HG03060 (cell line): Measurements from ENCODE around the gene GRIK3.

Source experiments
- ATAC-seq: cut with Tn5 transposase; IDR thresholded peaks from one replicate; pipeline ENCODE4 v1.9.1; 2021; ENCODE audit warnings: low read depth, moderate number of reproducible peaks; ENCODE audit not compliant: unreplicated experiment

Gene GRIK3

DNA sequence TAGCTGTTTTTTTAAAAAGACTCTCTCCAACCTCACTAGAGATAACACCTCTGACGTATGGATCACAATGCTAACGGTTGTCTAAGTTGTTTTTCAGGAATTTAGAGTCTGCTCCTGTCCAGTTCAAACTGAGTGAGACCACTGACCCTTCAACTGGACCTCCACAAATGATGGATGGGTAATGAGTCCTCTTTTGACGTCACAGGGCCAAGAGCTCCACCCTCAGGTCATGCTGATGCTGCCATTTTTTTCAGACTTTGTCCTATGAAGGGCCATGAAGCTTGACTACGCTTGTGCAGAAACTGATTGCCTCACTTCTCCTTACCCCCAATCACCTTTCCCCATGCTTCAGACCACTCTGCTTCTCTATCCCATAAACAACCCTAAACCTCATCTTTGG, 16.6 kb downstream of the GRIK3 start:
- no peak for ATAC-seq

DNA sequence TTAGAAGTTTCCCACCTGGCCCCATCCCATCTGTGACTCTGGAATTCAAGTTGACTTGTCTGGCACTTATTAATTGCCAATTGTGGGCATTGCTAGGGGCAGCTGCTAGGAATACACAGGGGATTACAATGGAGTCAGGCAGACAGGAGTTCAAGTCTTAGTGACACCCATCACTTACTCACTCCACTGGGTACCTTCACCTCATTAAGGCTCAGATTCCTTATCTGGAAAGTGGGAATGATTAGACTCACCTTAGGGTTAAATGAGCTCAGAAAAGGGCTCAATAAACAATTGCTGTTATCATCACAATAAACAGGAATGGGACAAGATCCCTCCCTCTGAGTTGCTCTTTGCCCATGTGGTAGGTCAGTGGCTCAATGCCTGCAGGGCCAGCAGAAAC, 18.2 kb downstream of the GRIK3 start:
- no peak for ATAC-seq

DNA sequence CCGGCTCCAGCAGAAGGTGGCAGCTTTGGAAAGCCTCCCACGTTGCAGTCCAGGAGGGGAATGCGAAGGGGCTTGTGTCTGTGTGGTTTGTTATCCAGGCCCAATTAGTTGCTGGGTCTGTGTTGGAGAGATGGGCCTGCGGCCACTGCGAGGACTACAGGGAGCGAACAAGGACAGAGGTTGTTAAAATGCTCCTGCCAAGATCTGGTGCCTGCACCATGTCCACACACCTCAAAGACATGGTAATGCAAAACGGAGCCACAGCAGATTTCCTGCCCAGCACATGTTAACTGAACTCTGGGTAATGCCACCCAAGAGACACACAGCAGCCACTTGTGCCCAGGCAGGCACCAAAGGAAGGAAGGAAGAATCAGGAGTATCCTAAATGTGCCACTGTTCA, 18.6 kb downstream of the GRIK3 start:
- no peak for ATAC-seq

DNA sequence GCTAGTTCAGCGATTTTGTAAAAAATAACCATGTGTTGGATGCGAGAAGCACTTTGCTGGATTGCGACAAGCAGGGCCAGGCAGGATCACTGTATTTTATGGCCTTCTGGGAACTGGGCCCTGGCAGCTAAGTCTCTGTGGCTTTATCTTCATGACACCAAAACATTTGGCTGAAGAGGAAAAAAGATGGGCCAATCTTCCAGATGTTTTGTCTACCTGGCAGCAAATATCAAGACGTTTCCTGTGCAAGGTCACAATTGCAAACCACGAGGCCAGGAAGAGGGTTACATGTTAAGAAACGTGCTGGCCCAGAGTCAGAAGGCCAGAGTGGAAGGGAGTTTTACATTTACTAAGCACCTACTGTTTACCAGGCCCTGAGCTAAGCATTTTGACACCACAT, 22.1 kb downstream of the GRIK3 start:
- ATAC-seq, result no peak

DNA sequence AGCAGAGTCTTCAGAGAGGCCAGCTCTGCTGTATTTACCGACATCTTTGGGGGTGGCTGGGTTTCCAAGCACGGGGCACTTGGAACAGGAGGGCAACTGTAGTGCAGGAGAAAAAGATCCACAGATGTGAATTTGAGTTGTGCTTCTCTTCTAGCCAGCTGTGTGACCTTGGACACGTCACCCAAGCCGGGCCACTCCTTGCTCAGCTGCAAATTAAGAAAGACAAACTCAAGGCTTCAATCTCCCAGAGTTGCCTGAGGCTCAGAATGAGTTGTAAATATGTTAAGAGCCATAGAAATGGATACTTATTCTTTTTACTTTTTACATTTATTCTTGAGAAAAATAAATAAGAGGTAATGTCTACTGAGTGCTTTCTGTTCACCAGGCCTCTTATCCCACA, 24.3 kb downstream of the GRIK3 start:
- no peak for ATAC-seq

DNA sequence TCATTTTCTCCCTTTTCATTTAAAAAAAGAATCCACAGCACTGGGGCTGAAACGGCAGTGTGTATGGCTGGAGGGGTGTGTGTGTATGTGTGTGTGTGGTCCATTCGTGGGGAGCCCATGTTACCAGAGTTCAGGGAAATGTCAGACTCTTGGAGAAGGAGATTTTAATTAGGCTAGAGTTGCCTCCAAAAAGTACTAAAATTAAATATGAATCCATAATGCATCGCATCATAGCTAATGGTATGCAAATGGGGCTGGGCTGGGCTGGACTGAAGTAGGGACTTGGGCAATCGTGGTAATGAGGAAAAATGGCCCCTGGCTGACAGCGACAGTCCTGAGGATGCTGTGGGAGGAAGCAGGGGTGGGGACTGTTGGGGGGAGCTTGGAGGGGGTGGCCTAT, 24.8 kb downstream of the GRIK3 start:
- ATAC-seq, result no peak

DNA sequence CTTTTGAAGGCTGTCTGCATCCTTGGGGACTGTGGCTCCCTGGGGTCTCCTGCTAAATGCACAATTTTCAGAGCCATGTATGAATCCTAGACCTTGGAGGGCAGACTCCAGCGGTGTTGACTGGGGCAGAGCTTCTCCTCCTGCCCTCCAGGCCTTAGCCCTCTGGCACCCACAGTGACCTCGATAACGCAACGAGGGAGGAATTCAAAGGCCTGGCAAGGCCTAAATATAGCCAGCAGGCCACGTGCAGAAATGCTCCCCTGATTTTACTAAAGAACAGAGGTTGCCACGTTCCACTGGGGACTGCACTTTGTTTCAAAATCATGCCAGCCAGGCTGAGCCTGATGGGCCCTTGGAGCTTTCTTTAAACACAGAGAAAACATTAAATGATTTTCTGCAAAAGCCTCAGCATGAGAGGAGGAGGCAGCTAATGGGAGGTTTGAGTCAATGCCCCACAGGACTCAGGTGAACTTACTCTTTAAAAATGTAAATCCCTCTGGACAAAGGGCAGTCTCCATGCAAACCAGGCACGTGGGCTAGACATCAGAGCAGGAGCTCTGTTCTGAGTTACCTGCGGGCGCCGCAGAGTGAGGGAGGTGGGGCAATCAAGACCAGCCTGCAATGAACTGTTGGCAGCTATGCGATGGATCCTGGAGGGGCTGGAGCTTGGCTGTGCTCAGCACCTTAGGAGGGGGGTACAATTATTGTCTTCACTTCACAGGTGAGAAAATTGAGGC, 28.0 kb downstream of the GRIK3 start:
- ATAC-seq, result no peak

DNA sequence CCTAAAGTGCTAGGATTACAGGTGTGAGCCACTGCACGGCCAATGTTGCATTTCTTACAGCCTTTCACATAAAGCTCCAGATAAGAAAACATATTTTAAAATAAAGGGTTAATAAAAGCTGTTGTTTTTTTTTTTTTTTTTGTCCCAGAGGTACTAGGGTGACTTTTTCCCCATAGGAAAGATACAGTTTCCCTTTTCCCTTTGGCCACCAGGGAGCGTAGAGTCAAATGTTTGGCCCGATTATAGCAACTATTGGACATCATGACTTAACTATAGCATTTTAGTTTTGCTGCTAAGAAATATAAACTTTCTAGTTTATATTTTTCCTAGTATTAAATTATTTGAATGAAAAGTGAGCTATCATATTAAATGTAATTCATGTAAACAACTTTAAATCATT, 31.4 kb downstream of the GRIK3 start:
- ATAC-seq, result no peak

DNA sequence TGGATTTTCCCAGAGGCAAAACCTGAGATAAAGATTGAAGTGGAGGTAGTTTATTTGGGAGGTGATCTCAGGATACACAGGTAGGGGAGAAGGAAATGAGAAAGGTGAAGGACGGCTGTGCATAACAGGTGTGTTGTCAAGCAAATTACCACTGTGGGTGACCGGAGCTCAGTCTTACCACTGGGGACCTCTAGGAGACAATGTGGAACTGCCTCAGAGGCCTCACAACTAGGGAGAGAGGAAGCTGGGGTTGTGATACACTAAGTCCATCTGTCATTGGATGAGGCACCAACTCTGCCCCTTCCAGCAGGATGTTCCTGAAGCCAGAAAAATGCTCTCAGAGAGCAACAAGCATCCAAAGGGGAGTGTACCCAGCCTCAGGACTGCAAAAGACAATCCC, 32.6 kb downstream of the GRIK3 start:
- no peak for ATAC-seq

DNA sequence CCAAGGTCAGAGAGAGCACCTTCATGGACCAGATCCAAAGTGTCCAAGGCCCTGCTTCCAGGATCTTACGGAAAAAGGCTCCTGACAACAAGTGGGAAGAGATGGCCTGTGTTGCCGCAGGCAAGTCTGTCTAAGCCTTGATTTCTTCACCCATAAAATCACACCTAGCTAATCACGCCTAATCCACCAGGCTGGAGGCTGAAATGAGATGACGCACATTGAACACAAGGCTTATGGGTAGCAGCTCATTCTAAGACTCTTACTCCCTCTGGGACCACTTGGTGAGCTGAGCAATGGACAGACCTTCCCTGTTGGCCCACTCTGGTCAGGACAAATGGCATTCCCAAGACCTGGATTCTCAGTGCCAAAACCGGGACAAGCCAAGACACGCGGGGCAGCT, 38.2 kb downstream of the GRIK3 start:
- ATAC-seq, result no peak

DNA sequence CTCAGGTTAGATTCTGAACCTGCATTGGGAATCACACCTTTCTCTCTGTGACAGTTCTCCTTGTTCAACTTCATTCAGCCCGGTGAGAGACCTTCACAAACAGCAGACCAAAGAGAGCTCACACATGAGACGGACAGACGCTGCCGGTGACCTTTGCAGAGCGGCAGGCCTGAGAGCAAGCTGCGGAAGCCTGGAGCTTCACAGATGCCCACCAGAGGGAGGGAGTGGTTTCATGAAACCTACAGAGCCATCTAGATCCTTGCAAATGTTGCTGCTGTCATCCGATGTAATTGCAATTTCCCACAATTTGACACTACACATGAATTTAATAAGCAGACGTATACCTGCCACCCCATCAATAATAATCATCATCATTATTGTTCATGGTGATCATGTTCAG, 39.4 kb downstream of the GRIK3 start:
- no peak for ATAC-seq

DNA sequence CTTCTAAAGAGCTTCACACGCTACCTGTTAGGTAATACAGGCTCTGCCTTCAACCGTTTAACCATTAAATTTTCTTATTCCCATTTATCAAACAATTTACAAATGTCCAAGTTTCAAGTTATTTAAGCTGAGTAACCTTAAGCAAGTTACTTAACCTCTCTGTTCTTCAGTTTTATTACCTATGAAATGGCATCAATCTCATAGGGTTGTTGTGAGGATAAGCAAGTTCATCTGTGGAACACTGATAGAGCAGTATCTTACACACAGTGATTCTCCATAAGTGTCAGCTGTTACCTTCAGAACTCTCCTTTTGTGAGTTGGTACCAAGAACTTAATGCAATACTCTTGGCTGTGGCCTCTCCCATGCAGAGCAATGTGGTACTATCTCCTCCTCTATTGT, 40.0 kb downstream of the GRIK3 start:
- no peak for ATAC-seq

DNA sequence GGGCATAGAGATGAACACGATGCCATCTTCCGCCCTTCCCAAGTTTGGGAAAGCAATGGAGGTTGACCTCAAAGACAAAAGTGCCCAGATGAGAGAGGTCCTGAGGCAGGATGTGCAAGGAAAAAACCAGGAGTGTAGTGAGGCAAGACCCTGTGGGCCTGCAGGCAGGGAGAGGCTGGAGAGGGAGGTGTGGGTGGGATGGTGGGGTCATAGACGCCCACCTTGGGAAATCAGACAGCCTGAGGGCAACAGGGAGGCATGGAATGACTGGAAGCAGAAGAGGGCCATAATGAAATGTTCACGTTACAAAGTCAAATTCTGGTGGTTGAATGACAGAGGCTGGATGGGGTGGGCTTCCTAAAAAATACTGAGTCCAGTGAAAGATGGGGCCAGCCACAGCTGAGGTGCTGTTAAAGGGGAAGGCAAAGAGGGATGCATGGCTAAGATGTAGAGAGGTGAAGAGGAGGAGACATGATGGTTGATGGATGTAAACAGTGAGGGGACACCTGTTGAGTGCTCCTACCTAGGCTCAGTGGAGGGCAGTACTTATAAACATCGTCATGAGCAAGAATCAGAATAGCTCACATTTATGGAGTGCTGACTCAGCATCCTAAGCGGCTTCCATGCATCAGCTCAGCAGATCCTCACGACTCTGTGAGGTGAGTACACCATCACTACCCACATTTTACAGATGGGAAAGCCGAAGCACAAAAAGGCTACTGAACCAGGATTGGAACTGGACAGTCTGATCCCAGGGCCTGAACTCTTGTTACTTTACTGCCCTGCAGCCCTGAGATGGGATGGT, 42.0 kb downstream of the GRIK3 start:
- no peak for ATAC-seq

DNA sequence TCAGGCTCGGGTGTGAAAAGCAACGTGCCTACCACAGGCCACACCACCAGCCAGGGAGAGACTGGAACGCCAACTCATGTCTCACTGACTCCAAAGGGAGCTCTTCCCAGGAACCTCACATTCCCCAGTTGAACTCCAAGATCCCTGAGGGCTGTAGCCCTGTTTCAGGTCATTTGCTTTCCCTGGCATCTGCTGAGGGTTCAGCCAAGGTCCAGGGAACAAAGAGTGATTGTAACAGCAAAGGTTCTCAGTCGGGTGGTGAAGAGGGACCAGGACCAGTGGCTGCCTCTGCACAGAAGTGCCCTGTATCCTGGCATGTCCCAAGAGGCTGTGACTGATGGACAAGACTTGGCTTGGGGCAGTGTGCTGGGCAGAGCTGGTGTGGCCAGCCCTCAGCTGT, 42.8 kb downstream of the GRIK3 start:
- no peak for ATAC-seq

DNA sequence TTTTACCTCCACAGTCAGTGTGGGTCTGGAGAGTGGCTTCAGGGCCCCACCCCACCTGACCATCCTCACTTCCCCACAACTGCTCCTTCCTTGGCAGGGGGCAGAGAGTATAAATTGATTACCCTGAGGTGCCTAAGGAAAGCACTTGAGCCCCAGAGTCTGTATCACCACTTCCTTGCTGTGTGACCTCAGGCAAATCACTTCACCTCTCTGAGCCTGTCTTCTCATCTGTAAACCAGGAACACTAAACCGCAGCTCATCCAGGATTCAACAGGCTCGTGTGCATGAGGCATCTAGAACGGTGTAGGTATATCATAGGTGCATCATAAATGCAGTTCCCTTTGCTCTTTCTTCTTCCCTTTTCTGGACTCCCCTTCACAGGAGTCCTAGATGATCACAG, 43.4 kb downstream of the GRIK3 start:
- ATAC-seq, result no peak

DNA sequence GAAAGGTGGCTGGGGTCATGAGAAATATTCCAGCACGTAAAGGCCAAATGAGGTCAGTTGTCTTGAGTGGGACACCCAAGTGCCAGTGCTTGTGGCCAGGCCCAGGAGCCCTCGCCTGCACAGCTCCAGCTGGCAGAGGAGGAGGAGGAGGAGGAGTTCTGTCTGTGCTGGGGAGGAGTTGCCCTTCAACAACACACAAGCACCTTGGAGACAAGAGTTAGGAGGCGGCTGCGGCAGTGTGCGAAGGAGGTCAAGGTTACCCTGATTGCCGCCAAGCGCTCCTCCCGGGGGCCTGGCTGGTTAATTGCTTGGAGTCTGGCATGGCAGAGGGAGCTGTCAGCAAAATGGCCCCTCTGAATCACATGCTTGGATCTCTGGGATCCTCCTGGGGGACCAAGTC, 45.1 kb downstream of the GRIK3 start:
- no peak for ATAC-seq

DNA sequence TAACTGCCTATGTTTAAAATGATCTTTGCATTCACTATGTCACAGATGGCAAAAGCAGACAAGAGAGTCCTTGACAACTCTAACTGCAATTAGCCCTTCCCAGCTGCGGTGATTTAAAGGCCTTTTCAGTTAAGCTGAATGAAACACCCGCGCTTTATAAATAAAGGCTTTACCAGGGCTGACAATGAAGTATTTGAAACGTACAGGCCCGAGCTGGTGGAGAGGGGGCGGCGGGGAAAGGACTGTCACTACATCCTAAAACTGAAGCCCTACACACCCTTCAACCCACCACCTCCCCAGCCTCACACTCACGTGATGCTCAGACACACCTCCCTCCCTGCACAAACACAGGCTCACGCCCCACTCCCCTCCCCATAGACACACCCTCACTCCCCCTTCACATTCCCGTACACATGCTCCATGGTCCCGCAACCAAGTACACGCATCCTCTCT, 45.5 kb downstream of the GRIK3 start:
- no peak for ATAC-seq

DNA sequence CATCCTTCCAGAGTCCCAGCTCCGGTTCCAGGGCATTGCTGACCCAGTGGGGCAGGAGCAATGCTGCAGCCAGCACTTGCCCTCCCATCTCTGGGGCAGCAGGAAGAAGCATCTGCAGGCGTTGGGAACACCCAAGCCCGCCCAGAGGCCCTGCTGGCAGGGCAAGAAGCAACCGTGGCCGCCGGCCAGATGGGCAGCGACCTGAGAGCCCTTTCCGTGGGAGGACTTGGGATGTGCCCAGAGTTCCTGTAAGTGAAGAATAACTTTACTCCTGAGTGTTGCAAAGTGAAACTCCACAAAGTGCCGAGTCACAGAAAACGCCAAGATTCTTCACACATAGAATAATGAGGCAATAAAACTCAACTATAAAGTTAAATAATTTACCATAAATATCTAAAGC, 46.0 kb downstream of the GRIK3 start:
- ATAC-seq, result no peak

DNA sequence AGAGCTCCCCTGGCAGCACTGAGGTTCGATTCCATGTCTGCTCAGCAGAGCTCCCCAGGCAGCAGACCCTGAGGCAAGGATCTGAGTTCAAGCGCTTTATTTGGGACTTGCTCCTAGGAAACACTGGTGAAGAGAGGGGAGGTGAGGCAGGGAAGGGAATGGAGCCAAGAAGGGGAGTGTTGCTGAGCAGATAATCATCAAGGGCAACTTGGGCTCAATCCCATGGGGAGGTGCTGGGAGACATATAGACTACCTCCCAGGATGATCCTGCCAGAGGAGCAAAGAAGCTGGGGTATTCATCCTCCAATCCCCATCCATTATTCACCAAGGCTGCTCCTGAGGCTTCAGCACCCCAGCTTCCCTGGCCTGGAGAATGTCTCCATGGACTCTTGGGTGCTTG, 47.0 kb downstream of the GRIK3 start:
- no peak for ATAC-seq

DNA sequence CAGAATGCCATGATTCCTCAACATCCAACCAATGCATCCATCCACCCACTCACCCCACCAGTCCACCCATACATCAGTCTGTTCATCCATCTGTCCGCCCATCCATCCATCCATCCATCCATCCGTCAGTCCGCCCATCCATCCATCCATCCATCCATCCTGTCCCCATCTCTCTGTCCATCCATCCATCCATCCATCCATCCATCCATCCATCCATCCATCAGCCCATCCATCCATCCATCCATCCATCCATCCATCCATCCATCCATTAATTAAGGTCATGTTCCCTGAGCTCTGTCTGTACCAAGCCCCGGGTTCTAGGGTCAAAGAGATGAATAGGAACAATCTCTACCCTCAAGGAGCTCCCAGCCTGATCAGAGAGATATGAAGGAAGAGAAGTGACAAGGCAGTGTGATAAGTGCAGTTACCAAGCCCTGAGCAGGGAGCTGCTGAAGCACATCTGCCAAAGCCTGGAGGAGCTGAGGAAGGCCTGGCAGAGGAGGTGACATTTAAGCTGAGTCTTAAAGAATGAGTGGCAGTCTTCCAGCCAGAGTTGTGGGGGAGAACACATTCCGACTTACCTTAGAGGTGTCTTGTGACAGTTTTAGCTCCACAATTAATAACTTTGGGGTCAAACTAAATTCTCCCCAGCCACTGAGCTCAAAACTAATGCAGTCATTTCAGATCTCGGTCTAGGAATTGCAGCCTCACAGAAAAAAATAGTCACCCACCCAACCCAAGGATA, 47.9 kb downstream of the GRIK3 start:
- no peak for ATAC-seq

DNA sequence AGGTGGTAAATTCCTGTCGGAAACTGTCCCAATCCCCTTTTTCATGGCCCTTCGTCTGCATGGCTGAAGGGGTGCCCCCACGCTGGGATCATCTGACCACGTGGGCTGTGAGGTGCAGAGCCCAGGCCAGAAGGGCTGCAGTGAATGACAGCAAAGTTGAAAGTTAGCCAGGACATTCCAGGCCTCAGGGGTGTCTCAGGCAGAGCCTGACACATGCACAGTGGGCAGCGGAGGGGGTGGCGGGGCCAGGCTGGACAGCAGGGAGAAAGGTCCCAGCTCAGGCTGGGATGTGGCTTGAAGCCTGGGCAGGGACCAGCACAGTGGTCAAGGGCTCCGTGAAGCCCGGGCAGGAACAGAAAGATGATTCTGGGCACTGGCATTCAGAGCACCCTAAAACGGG, 49.6 kb downstream of the GRIK3 start:
- ATAC-seq, result no peak
